GM19351 (cell line): Measurements from ENCODE around the gene LGALS9.
A peak's percentile ranks its signal among the peaks of the same experiment; 100 is the strongest.
"Not testable (repeated sequence)": the region's sequence is repeated elsewhere in the genome, so short reads cannot be mapped to it uniquely, and the experiment has no call there.

Experiments used
- ATAC-seq: cut with Tn5 transposase; IDR thresholded peaks from one replicate; pipeline ENCODE4 v1.9.1; 2021; ENCODE audit warnings: mild to moderate bottlenecking, moderate library complexity; ENCODE audit not compliant: unreplicated experiment

LGALS9 gene

GRCh38 chr17:27651411-27652345, 20.7 kb downstream of the LGALS9 start:
- ATAC-seq, result peak; percentile 53

- not testable (repeated sequence) for ATAC-seq
Observed at GRCh38 chr17:27653449-27653971, 22.5 kb downstream of the LGALS9 start.

GRCh38 chr17:27654136-27654535, 23.1 kb downstream of the LGALS9 start:
- ATAC-seq, result no peak

GRCh38 chr17:27654654-27655524, 23.9 kb downstream of the LGALS9 start:
- ATAC-seq, result peak; percentile 93

GRCh38 chr17:27655525-27656111, 24.6 kb downstream of the LGALS9 start:
- ATAC-seq, result not testable (repeated sequence)

- not testable (repeated sequence) for ATAC-seq
Observed at GRCh38 chr17:27656620-27657019, 25.6 kb downstream of the LGALS9 start.

GRCh38 chr17:27657620-27658019, 26.6 kb downstream of the LGALS9 start:
- ATAC-seq, result no peak

- no peak for ATAC-seq
Observed at GRCh38 chr17:27659683-27660082, 28.7 kb downstream of the LGALS9 start.

- ATAC-seq, result no peak
Observed at GRCh38 chr17:27660436-27660835, 29.4 kb downstream of the LGALS9 start.

- ATAC-seq, result no peak
Observed at GRCh38 chr17:27663936-27664605, 33.1 kb downstream of the LGALS9 start.

- ATAC-seq, result no peak
Observed at GRCh38 chr17:27664606-27664965, 33.6 kb downstream of the LGALS9 start.

GRCh38 chr17:27665549-27665948, 34.6 kb downstream of the LGALS9 start:
- ATAC-seq, result no peak

- not testable (repeated sequence) for ATAC-seq
Observed at GRCh38 chr17:27666270-27666669, 35.3 kb downstream of the LGALS9 start.

GRCh38 chr17:27666831-27667560, 36.0 kb downstream of the LGALS9 start:
- no peak for ATAC-seq

- no peak for ATAC-seq
Observed at GRCh38 chr17:27667656-27668487, 36.9 kb downstream of the LGALS9 start.

- no peak for ATAC-seq
Observed at GRCh38 chr17:27668488-27668823, 37.5 kb downstream of the LGALS9 start.

GRCh38 chr17:27669136-27669535, 38.1 kb downstream of the LGALS9 start:
- no peak for ATAC-seq

GRCh38 chr17:27669850-27670249, 38.9 kb downstream of the LGALS9 start:
- ATAC-seq, result no peak
